ENCODE measurements around the gene PHIP.

Gene PHIP

GRCh38 chr6:78911218-78911940 lies 166.7 kb downstream of the PHIP start:
- H3K27me3 ChIP-seq (ENCODE audit: low read depth, low read length), result no peaks in the 10 kb centered on the region
- H3K36me3 ChIP-seq (replicated peaks; ENCODE audit: low read depth, low read length), result peaks cover 15% of the 10 kb centered on the region
- H3K9ac ChIP-seq (ENCODE audit: low read length), result no peak overlapping the region
- no peak for TF ChIP-seq EZH2phosphoT487 (IDR thresholded peaks at IDR 0.05; ENCODE audit: low read depth)
- no peak for TF ChIP-seq CTCF (IDR thresholded peaks at IDR 0.05; ENCODE audit: low read depth, low read length)
- H3K9me3 ChIP-seq (ENCODE audit: insufficient read depth, low read length), result no peaks in the 10 kb centered on the region
- H2AFZ ChIP-seq (ENCODE audit: low read depth, low read length), result no peak overlapping the region
- H3K4me2 ChIP-seq (ENCODE audit: low read length), result no peak overlapping the region
- no peaks in the 10 kb centered on the region for H3K79me2 ChIP-seq (ENCODE audit: low read length)
- H3K4me3 ChIP-seq (ENCODE audit: low read length), result no peak overlapping the region
- H3K27ac ChIP-seq (ENCODE audit: low read length), result no peak overlapping the region
- H3K4me1 ChIP-seq (ENCODE audit: low read length), result peaks cover 11% of the 10 kb centered on the region
- no peaks in the 10 kb centered on the region for H4K20me1 ChIP-seq (ENCODE audit: insufficient read depth, low read length)

GRCh38 chr6:78910591-78911171 lies 167.4 kb downstream of the PHIP start:
- no peak overlapping the region for H2AFZ ChIP-seq (ENCODE audit: low read depth, low read length)

GRCh38 chr6:78910010-78910409 lies 168.0 kb downstream of the PHIP start:
- no peak overlapping the region for H3K4me2 ChIP-seq (ENCODE audit: low read length)

More at GRCh38 chr6:78910591-78911171, 167.4 kb downstream of the PHIP start:
- Histone ChIP-seq H3K4me2 (ENCODE audit: low read length) (no peak overlapping the region), H3K36me3 (replicated peaks; ENCODE audit: low read depth, low read length) (peaks cover 15% of the 10 kb centered on the region), H3K27ac (ENCODE audit: low read length) (no peak overlapping the region), H3K9ac (ENCODE audit: low read length) (no peak overlapping the region), H3K4me3 (ENCODE audit: low read length) (no peak overlapping the region), H3K79me2 (ENCODE audit: low read length) (no peaks in the 10 kb centered on the region), H4K20me1 (ENCODE audit: insufficient read depth, low read length) (no peaks in the 10 kb centered on the region), H3K9me3 (ENCODE audit: insufficient read depth, low read length) (no peaks in the 10 kb centered on the region), H3K27me3 (ENCODE audit: low read depth, low read length) (no peaks in the 10 kb centered on the region), H3K4me1 (ENCODE audit: low read length) (peaks cover 11% of the 10 kb centered on the region)
- TF ChIP-seq CTCF (IDR thresholded peaks at IDR 0.05; ENCODE audit: low read depth, low read length) (no peak), EZH2phosphoT487 (IDR thresholded peaks at IDR 0.05; ENCODE audit: low read depth) (no peak)

More at GRCh38 chr6:78910010-78910409, 168.0 kb downstream of the PHIP start:
- H2AFZ ChIP-seq (ENCODE audit: low read depth, low read length), result no peak overlapping the region
- H4K20me1 ChIP-seq (ENCODE audit: insufficient read depth, low read length), result no peaks in the 10 kb centered on the region
- no peak overlapping the region for H3K4me3 ChIP-seq (ENCODE audit: low read length)
- no peak overlapping the region for H3K27ac ChIP-seq (ENCODE audit: low read length)
- no peak for TF ChIP-seq CTCF (IDR thresholded peaks at IDR 0.05; ENCODE audit: low read depth, low read length)
- TF ChIP-seq EZH2phosphoT487 (IDR thresholded peaks at IDR 0.05; ENCODE audit: low read depth), result no peak
- H3K79me2 ChIP-seq (ENCODE audit: low read length), result no peaks in the 10 kb centered on the region
- no peaks in the 10 kb centered on the region for H3K27me3 ChIP-seq (ENCODE audit: low read depth, low read length)
- H3K36me3 ChIP-seq (replicated peaks; ENCODE audit: low read depth, low read length), result peaks cover 13% of the 10 kb centered on the region
- H3K9ac ChIP-seq (ENCODE audit: low read length), result no peak overlapping the region
- peaks cover 11% of the 10 kb centered on the region for H3K4me1 ChIP-seq (ENCODE audit: low read length)
- no peaks in the 10 kb centered on the region for H3K9me3 ChIP-seq (ENCODE audit: insufficient read depth, low read length)

Measured in OCI-LY3 (cell line).